Fibroblast of villous mesenchyme (primary cell): ENCODE data around the gene VPS13D. TPM values are rescaled to one million over a fixed set of nuclear protein-coding genes. Genes with fewer than 3 reads are reported as not detected.

Experiments
- DNase-seq: peaks from one replicate; pipeline ENCODE4 v3.0.0-alpha.2; 2010; ENCODE audit warnings: low read depth
- H3K4me3 ChIP-seq: 2 replicates; pipeline ENCODE4 v1.5.1; 2011; ENCODE audit warnings: low read depth, mild to moderate bottlenecking, low read length
- total RNA-seq: library from RNA; depleted of rRNA; stranded (reverse); fragments of >200 nt; gene quantifications from 2 replicates; pipeline ENCODE4 v1.2.3, GENCODE V29; 2012
- TF ChIP-seq, protein P1 (sequence below): IDR thresholded peaks from 2 replicates; pipeline ENCODE4 v1.5.1; 2012; ENCODE audit warnings: low read depth, mild to moderate bottlenecking, low read length; ENCODE audit not compliant: insufficient read depth

VPS13D gene
- total RNA-seq, 1 donor, result 55.3 TPM

DNA sequence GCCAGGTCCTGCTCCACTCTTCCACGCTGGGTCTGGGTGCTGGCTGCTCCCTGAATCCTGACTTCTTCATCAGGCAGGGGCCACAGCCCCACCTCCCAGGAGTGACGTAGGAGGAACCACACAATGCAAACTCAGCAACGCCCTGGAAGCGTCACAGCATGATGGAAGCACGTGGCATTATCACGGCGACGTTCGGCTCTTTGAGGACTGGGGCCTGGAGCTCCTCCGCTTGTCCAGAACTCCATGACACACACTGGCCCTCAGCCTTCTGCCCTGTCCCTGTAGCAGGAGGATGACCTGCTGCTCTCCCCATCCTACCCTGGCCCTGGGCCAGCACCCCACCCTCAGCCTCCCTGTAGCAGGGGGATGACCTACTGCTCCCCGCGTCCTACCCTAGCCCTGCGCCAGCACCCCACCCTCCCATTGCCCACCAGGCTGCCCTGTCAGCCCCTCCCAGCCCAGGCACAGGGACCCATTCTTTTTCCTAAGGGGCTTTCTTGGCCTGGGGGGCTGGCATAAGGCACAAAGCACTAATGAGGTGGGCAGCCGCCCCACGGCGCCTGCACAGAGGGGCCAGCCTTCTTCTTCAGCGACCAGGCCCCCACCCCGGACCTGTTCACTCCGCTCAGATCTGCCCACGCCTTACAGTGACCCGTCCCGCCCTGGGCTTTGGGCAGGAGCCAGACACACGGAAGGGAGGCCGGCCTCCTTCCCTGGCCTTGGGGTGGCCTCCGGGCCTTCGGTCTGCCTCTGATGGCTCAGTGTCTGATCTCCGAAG is 322.5 kb downstream of the VPS13D start:
- TF ChIP-seq, protein P1, sequence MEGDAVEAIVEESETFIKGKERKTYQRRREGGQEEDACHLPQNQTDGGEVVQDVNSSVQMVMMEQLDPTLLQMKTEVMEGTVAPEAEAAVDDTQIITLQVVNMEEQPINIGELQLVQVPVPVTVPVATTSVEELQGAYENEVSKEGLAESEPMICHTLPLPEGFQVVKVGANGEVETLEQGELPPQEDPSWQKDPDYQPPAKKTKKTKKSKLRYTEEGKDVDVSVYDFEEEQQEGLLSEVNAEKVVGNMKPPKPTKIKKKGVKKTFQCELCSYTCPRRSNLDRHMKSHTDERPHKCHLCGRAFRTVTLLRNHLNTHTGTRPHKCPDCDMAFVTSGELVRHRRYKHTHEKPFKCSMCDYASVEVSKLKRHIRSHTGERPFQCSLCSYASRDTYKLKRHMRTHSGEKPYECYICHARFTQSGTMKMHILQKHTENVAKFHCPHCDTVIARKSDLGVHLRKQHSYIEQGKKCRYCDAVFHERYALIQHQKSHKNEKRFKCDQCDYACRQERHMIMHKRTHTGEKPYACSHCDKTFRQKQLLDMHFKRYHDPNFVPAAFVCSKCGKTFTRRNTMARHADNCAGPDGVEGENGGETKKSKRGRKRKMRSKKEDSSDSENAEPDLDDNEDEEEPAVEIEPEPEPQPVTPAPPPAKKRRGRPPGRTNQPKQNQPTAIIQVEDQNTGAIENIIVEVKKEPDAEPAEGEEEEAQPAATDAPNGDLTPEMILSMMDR, result no peak
- H3K4me3 ChIP-seq, result no peak overlapping the region
- DNase-seq, result no peak

DNA sequence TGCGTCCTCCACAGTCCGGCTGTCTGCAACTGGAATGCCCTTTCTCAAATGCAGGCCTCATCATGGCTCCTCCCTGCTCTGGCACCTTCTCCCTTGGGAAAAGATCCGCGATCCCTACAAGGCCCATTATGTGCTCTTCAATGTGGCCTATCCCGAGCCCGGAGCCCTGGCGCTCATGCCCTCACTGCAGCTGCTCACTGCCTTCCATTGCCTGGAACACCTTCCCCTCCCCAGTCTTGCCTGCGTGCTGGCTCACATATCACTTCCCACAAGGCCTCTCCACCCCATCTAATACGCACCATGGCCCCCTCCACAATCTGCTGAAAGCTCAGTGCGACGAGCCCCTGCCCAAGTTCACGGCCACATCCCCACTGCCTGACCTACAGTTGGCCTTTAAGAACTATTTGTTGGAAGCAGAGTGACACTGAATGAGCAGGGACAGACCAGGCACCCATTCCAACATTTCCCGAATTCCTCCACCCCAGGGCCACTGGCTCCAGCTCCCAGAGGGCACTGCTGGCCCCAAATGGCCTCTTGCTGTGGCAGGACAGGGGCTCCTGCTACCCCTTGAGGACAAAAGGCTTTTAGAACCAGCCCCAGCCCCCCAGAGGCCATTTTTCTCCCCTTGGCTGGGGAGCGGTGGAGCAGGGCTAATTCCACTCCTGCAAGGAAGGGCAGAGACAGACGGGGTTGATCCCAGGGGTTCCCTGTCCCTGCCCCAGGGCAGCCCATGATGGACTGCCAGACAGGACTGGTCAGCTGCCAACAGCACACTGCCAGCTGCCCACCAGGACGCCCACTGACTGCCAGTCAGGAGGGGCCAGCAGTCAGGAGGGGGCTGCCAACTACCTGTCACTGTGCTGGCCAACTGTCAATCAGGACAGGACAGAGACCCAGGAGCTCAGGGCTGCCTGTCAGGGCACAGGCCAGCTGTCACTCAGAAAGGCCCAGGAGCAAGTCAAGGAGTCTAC is 323.4 kb downstream of the VPS13D start:
- no peak for DNase-seq
- no peak overlapping the region for H3K4me3 ChIP-seq
- TF ChIP-seq, protein P1, result no peak

DNA sequence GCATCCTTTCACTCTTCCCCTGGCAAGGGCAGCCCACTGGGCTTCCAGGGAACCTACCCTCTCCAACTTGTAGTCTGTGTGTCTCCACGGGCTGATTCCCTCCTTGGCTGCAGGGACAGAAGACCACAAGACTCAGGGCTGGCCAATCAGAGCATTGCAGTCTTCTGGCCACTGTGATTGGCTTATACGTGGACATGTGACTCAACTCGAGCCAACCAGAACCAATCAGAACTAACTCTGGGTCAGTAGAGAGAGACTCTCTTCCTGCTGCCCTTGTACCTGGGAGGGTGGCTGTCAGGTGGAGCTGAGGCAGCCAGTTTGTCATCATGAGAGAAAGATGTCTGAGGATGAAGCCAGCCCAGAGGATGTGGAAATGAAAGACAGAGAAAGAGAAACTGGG is 324.1 kb downstream of the VPS13D start:
- no peak for DNase-seq
- TF ChIP-seq, protein P1, result no peak
- H3K4me3 ChIP-seq, result no peak overlapping the region

DNA sequence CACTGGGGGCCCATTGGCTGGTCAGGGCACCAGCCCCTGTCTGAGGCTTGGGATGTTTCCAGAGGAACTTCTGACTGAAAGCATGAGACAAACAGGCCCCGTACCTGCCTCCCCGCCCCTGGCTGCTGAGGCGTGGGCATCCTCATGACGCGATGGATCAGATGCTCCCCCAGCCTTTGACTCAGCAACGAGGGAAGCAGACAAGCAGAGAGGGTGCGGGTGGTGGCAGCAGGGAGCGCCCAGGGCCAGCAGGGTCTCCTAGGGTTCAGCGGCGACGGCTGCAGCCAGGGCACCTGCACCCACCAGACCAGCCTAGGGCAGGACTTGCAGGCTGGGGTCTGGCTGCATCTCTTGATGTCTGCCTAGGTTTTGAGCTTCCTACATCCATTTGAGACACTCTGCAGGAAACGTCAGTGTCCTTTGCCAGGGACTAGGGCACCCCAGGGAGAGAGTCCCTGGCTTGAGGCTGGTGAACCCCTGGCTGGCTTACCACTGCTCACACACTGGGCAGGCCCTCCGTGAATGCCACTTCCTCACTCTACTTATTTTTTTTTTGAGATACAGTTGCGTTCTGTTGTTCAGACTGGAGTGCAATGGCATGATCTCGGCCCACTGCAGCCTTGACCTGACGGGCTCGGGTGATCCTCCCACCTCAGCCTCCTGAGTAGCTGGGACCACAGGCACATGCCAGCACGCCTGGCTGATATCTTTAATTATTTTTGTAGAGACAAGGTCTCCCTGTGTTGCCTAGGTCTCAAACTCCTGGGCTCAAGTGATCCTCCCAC is 324.9 kb downstream of the VPS13D start:
- DNase-seq, result no peak
- TF ChIP-seq, protein P1, result no peak
- H3K4me3 ChIP-seq, result no peak overlapping the region

DNA sequence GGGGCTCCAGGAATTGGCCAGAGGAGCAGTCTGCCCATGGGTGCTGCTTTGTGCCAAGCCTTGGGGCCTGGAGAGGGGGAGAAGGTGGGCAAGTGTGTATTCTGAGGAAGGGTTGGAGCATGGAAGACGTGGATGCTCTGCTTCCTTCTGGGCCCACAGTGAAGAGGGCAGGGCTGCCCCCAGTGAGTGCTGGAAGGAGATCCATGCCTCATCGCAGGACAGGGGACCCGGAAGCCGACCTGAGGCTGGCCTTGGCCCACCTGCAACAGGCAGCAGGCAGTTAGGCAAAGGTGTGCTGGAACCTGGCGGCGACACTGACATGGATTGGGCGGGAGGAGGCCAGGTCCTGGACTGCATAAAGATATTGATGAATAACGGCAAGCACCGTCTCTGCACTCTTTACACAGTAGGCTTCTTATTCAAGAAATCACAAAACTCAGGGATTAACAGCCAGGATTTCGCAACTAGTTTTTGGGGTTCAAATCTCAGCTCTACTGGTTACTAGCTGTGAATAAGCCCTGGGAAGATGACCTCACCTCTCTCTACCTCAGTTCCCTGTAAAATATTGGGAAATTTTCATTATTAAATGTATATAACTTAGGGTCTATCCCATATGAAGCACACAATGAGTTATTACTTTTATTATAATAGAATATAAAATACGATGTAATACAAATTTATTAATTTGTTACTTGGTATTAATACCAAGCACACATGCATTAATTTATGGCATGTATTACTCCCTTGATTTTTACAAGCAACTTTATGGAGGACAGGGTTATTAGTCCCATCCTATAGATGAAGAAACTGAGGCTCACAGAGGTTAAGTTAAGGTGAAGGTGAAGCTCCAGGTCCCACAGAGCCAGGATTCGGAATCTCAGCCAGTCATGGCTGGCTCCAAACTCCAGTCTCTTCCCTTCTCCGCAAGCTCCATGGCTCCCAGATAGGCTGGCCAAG is 325.9 kb downstream of the VPS13D start:
- TF ChIP-seq, protein P1, result no peak
- no peak for DNase-seq

More for the DNA sequence above, 325.9 kb downstream of the VPS13D start:
- no peak overlapping the region for H3K4me3 ChIP-seq
